H9 (cell line): ENCODE measurements around the gene EPYC. TPM values are rescaled to one million over a fixed set of nuclear protein-coding genes. Genes with fewer than 3 reads are reported as not detected.

Experiments used
- DNase-seq: peaks from one replicate; pipeline ENCODE4 v3.0.0-alpha.2; 2017
- H2AFZ ChIP-seq: one replicate; pipeline ENCODE4 v1.6.1; 2013; ENCODE audit warnings: mild to moderate bottlenecking, low read length, control low read depth, moderate library complexity
- H2AK5ac ChIP-seq: 2 replicates; pipeline ENCODE4 v1.6.1; 2013; ENCODE audit warnings: low read length, control low read depth, mixed read lengths; ENCODE audit not compliant: insufficient read length
- H2BK120ac ChIP-seq: one replicate; pipeline ENCODE4 v1.6.1; 2013; ENCODE audit warnings: low read depth, mild to moderate bottlenecking, low read length, control low read depth, inconsistent platforms; ENCODE audit not compliant: poor library complexity, severe bottlenecking
- H2BK12ac ChIP-seq: 2 replicates; pipeline ENCODE4 v1.6.1; 2013; ENCODE audit warnings: low read length, control low read depth, mixed read lengths, low read depth; ENCODE audit not compliant: insufficient read length
- H2BK15ac ChIP-seq: 2 replicates; pipeline ENCODE4 v1.6.1; 2013; ENCODE audit warnings: low read depth, low read length, control low read depth
- H2BK20ac ChIP-seq: one replicate; pipeline ENCODE4 v1.6.1; 2013; ENCODE audit warnings: low read depth, mild to moderate bottlenecking, low read length, control low read depth, inconsistent platforms; ENCODE audit not compliant: poor library complexity, severe bottlenecking
- H2BK5ac ChIP-seq: 2 replicates; pipeline ENCODE4 v1.6.1; 2013; ENCODE audit warnings: low read length, control low read depth, mixed read lengths; ENCODE audit not compliant: insufficient read length
- H3K14ac ChIP-seq: 2 replicates; pipeline ENCODE4 v1.6.1; 2013; ENCODE audit warnings: low read length, control low read depth; ENCODE audit not compliant: insufficient read depth
- H3K18ac ChIP-seq: 2 replicates; pipeline ENCODE4 v1.6.1; 2013; ENCODE audit warnings: low read depth, mild to moderate bottlenecking, mixed read lengths, low read length, control low read depth; ENCODE audit not compliant: insufficient read length
- H3K23ac ChIP-seq: 2 replicates; pipeline ENCODE4 v1.6.1; 2013; ENCODE audit warnings: low read length, control low read depth, mixed read lengths, low read depth; ENCODE audit not compliant: insufficient read length
- H3K23me2 ChIP-seq: 2 replicates; pipeline ENCODE4 v1.6.1; 2013; ENCODE audit warnings: low read depth, mild to moderate bottlenecking, mixed read lengths, low read length, control low read depth; ENCODE audit not compliant: insufficient read length, poor library complexity, severe bottlenecking
- H3K27ac ChIP-seq: 2 replicates; pipeline ENCODE4 v1.5.1; 2013; ENCODE audit warnings: low read length, control low read depth, mixed read lengths, low read depth; ENCODE audit not compliant: insufficient read length
- H3K27me3 ChIP-seq: 2 replicates; pipeline ENCODE4 v1.6.1; 2013; ENCODE audit warnings: low read length, control low read depth, inconsistent platforms; ENCODE audit not compliant: insufficient read depth
- H3K4ac ChIP-seq: 2 replicates; pipeline ENCODE4 v1.6.1; 2013; ENCODE audit warnings: low read depth, mild to moderate bottlenecking, control low read depth, inconsistent platforms, low read length, moderate library complexity
- H3K4me1 ChIP-seq: 2 replicates; pipeline ENCODE4 v1.6.1; 2013; ENCODE audit warnings: low read length, control low read depth, inconsistent platforms; ENCODE audit not compliant: insufficient read depth
- H3K4me2 ChIP-seq: 2 replicates; pipeline ENCODE4 v1.6.1; 2013; ENCODE audit warnings: low read length, control low read depth, mixed read lengths; ENCODE audit not compliant: insufficient read length, insufficient read depth
- H3K56ac ChIP-seq: 2 replicates; pipeline ENCODE4 v1.6.1; 2013; ENCODE audit warnings: low read depth, mild to moderate bottlenecking, mixed read lengths, low read length, control low read depth; ENCODE audit not compliant: insufficient read length
- H3K79me1 ChIP-seq: 2 replicates; pipeline ENCODE4 v1.6.1; 2013; ENCODE audit warnings: low read depth, mild to moderate bottlenecking, moderate library complexity, low read length, control low read depth, inconsistent platforms; ENCODE audit not compliant: insufficient read depth, poor library complexity, severe bottlenecking
- H3K79me2 ChIP-seq: 2 replicates; pipeline ENCODE4 v1.6.1; 2013; ENCODE audit warnings: low read length, control low read depth, inconsistent platforms; ENCODE audit not compliant: insufficient read depth
- H3K9ac ChIP-seq: 2 replicates; pipeline ENCODE4 v1.6.1; 2013; ENCODE audit warnings: low read length, control low read depth, mixed read lengths; ENCODE audit not compliant: insufficient read length; ENCODE audit errors: extremely low read depth
- H3K9me3 ChIP-seq: one replicate; pipeline ENCODE4 v1.6.1; 2013; ENCODE audit warnings: low read depth, low read length, inconsistent platforms; ENCODE audit not compliant: control insufficient read depth
- H3T11ph ChIP-seq: one replicate; pipeline ENCODE4 v1.6.1; 2013; ENCODE audit warnings: mild to moderate bottlenecking, low read length, control low read depth, inconsistent platforms
- H4K20me1 ChIP-seq: one replicate; pipeline ENCODE4 v1.6.1; 2013; ENCODE audit not compliant: control insufficient read depth, insufficient read length, insufficient read depth
- H4K5ac ChIP-seq: 2 replicates; pipeline ENCODE4 v1.6.1; 2013; ENCODE audit warnings: low read depth, mild to moderate bottlenecking, mixed read lengths, low read length, control low read depth; ENCODE audit not compliant: insufficient read length
- H4K8ac ChIP-seq: replicated peaks from 2 replicates; pipeline ENCODE4 v1.6.1; 2013; ENCODE audit warnings: low read length, control low read depth, mixed read lengths, low read depth; ENCODE audit not compliant: insufficient read length
- H4K91ac ChIP-seq: 2 replicates; pipeline ENCODE4 v1.6.1; 2013; ENCODE audit warnings: low read depth, mild to moderate bottlenecking, moderate library complexity, mixed read lengths, low read length, control low read depth; ENCODE audit not compliant: insufficient read length
- H3K27ac Mint-ChIP-seq, 3 experiments: 2 replicates in 2 of 3; 3 replicates in 1 of 3; pipeline ENCODE4 v1.8.0; 2020 to 2021; ENCODE audit warnings: mixed read lengths in 3 of 3, mild to moderate bottlenecking in 1 of 3, moderate library complexity in 1 of 3
- H3K27me3 Mint-ChIP-seq: 2 replicates; pipeline ENCODE4 v1.8.0; 2021; ENCODE audit warnings: low read depth, mild to moderate bottlenecking, moderate library complexity, mixed read lengths
- H3K36me3 Mint-ChIP-seq, 3 experiments: 2 replicates in 2 of 3; 3 replicates in 1 of 3; pipeline ENCODE4 v1.8.0; 2020 to 2021; ENCODE audit warnings: low read depth in 3 of 3, mixed read lengths in 3 of 3; ENCODE audit not compliant: insufficient read depth in 1 of 3
- H3K4me1 Mint-ChIP-seq, 2 experiments: 2 replicates each; pipeline ENCODE4 v1.8.0; 2020; ENCODE audit warnings: mixed read lengths in 2 of 2
- H3K4me3 Mint-ChIP-seq, 2 experiments: 2 replicates in 1 of 2; 3 replicates in 1 of 2; pipeline ENCODE4 v1.8.0; 2020 to 2021; ENCODE audit warnings: mild to moderate bottlenecking in 2 of 2, mixed read lengths in 2 of 2, moderate library complexity in 1 of 2
- H3K9me3 Mint-ChIP-seq, 2 experiments: 2 replicates in 1 of 2; 3 replicates in 1 of 2; pipeline ENCODE4 v1.8.0; 2020; ENCODE audit warnings: mild to moderate bottlenecking in 2 of 2, mixed read lengths in 2 of 2, moderate library complexity in 1 of 2
- WGBS: extraction: QIAGEN DNeasy Blood & Tissue Kit; methylation state at CpG from one replicate; pipeline ENCODE4 v1.1.7; 2013; ENCODE audit warnings: missing lambda C conversion rate, low lambda C conversion rate, mixed read lengths; ENCODE audit not compliant: insufficient read length; ENCODE audit errors: extremely low coverage; 5-methylcytosine and 5-hydroxymethylcytosine counted together
- total RNA-seq: library from RNA; stranded (reverse); gene quantifications from 2 replicates; pipeline ENCODE4 v1.2.1, GENCODE V29; 2021
- TF ChIP-seq, protein P1 (sequence below): fragments of 200-600 bp; sonication (generic); conservative IDR thresholded peaks from 3 replicates; pipeline ENCODE4 v1.8.0; 2021; ENCODE audit warnings: antibody characterized with exemption, mild to moderate bottlenecking

The EPYC gene
- total RNA-seq, 1 experiment from 2014 or later, result not detected

DNA sequence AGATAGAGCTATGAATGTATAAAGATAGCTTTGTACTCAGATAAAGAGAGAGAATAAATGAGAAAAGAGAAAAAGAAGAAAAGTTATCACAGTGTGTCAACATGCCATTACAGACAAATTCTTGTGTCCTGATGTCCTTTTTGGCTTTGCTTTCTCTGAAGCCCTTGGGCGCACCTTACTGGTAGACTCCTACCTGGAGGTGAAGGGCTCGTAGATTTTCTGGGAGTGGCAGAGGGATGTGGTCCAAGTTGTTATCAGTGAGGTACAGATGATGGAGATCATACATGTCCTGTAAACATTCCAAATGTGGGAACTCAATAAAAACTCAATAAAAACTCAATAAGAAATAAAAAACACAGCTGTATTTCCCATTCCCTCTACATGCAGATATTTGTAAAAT is 34.9 kb downstream of the EPYC start:
- no peak overlapping the region for H2BK120ac ChIP-seq
- H3K56ac ChIP-seq, result no peak overlapping the region
- no peak overlapping the region for H4K91ac ChIP-seq
- no peaks in the 10 kb centered on the region for H3K9me3 ChIP-seq
- H2BK20ac ChIP-seq, result no peak overlapping the region
- no peak overlapping the region for H3K18ac ChIP-seq
- H3K4me1 Mint-ChIP-seq, result peaks cover 8 to 10% of the 10 kb centered on the region in 2 experiments
- no peak overlapping the region for H3K27ac ChIP-seq
- H3K4ac ChIP-seq, result no peak overlapping the region
- no CpG with 5 or more reads among the region's 2 CpGs for WGBS
- H3K27me3 Mint-ChIP-seq, result no peaks in the 10 kb centered on the region; the same call in 1 of the 2 replicates
- H3K4me1 ChIP-seq, result no peaks in the 10 kb centered on the region; the same call in 1 of the 2 replicates
- H2BK15ac ChIP-seq, result no peak overlapping the region
- H3T11ph ChIP-seq, result no peak overlapping the region
- no peak overlapping the region for H3K23ac ChIP-seq
- no peak for DNase-seq
- no peak overlapping the region for H2BK5ac ChIP-seq
- no peak overlapping the region for H3K4me3 Mint-ChIP-seq
- H3K36me3 Mint-ChIP-seq, result no peaks in the 10 kb centered on the region
- H3K9ac ChIP-seq, result no peak overlapping the region
- no peaks in the 10 kb centered on the region for H3K23me2 ChIP-seq
- H3K9me3 Mint-ChIP-seq, result no peaks in the 10 kb centered on the region
- no peaks in the 10 kb centered on the region for H3K79me1 ChIP-seq
- no peaks in the 10 kb centered on the region for H4K20me1 ChIP-seq
- no peaks in the 10 kb centered on the region for H3K27me3 ChIP-seq
- no peak overlapping the region for H2BK12ac ChIP-seq
- no peak overlapping the region for H4K5ac ChIP-seq
- no peak overlapping the region for H3K27ac Mint-ChIP-seq
- no peaks in the 10 kb centered on the region for H3K79me2 ChIP-seq
- H3K14ac ChIP-seq, result no peak overlapping the region
- no peak overlapping the region for H3K4me2 ChIP-seq
- no peak overlapping the region for H2AFZ ChIP-seq
- TF ChIP-seq, protein P1, sequence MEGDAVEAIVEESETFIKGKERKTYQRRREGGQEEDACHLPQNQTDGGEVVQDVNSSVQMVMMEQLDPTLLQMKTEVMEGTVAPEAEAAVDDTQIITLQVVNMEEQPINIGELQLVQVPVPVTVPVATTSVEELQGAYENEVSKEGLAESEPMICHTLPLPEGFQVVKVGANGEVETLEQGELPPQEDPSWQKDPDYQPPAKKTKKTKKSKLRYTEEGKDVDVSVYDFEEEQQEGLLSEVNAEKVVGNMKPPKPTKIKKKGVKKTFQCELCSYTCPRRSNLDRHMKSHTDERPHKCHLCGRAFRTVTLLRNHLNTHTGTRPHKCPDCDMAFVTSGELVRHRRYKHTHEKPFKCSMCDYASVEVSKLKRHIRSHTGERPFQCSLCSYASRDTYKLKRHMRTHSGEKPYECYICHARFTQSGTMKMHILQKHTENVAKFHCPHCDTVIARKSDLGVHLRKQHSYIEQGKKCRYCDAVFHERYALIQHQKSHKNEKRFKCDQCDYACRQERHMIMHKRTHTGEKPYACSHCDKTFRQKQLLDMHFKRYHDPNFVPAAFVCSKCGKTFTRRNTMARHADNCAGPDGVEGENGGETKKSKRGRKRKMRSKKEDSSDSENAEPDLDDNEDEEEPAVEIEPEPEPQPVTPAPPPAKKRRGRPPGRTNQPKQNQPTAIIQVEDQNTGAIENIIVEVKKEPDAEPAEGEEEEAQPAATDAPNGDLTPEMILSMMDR, result no peak
- no peak overlapping the region for H4K8ac ChIP-seq
- H2AK5ac ChIP-seq, result no peak overlapping the region
